Measurements from ENCODE around the gene C4orf50.

The C4orf50 gene

GRCh38 chr4:5940470-5941203, 77.6 kb downstream of the C4orf50 start:
- no peak for DNase-seq

GRCh38 chr4:5933996-5934831, 84.0 kb downstream of the C4orf50 start:
- no peak for DNase-seq

- no peak for DNase-seq
Measured at GRCh38 chr4:5933116-5933515, 85.1 kb downstream of the C4orf50 start.

GRCh38 chr4:5932035-5932568, 86.1 kb downstream of the C4orf50 start:
- DNase-seq = no peak

GRCh38 chr4:5931526-5931925, 86.7 kb downstream of the C4orf50 start:
- DNase-seq = no peak

GRCh38 chr4:5930876-5931275, 87.4 kb downstream of the C4orf50 start:
- no peak for DNase-seq

- no peak for DNase-seq
Measured at GRCh38 chr4:5930456-5930855, 87.8 kb downstream of the C4orf50 start.

- no peak for DNase-seq
Measured at GRCh38 chr4:5928844-5929420, 89.3 kb downstream of the C4orf50 start.

- DNase-seq = no peak
Measured at GRCh38 chr4:5928274-5928673, 90.0 kb downstream of the C4orf50 start.

GRCh38 chr4:5927747-5928146, 90.5 kb downstream of the C4orf50 start:
- DNase-seq = no peak

GRCh38 chr4:5927116-5927515, 91.1 kb downstream of the C4orf50 start:
- no peak for DNase-seq

GRCh38 chr4:5926598-5926997, 91.6 kb downstream of the C4orf50 start:
- DNase-seq = no peak

- no peak for DNase-seq
Measured at GRCh38 chr4:5925419-5926200, 92.6 kb downstream of the C4orf50 start.

- no peak for DNase-seq
Measured at GRCh38 chr4:5924461-5925125, 93.6 kb downstream of the C4orf50 start.

- no peak for DNase-seq
Measured at GRCh38 chr4:5923376-5923775, 94.9 kb downstream of the C4orf50 start.

GRCh38 chr4:5922556-5922955, 95.7 kb downstream of the C4orf50 start:
- no peak for DNase-seq

- no peak for DNase-seq
Measured at GRCh38 chr4:5921981-5922380, 96.2 kb downstream of the C4orf50 start.

GRCh38 chr4:5921101-5921980, 96.9 kb downstream of the C4orf50 start:
- DNase-seq = no peak

GRCh38 chr4:5919571-5919970, 98.7 kb downstream of the C4orf50 start:
- DNase-seq = no peak

- DNase-seq = no peak
Measured at GRCh38 chr4:5919044-5919443, 99.2 kb downstream of the C4orf50 start.

- no peak for DNase-seq
Measured at GRCh38 chr4:5918331-5918985, 99.8 kb downstream of the C4orf50 start.

Data from hippocampal formation (tissue), 2 donors.